GM19099 (cell line): ENCODE results near the gene MCTP2.
A peak's percentile ranks its signal among the peaks of the same experiment; 100 is the strongest.

Experiments
- POLR2A ChIP-seq: IDR thresholded peaks from 3 replicates; pipeline ENCODE4 v1.6.1; 2011; ENCODE audit warnings: low read depth; ENCODE audit not compliant: insufficient read length; ENCODE audit errors: extremely low read depth

The MCTP2 gene

GRCh38 chr15:94247789-94248638 is 16.7 kb downstream of the MCTP2 start:
- TF ChIP-seq POLR2A: no peak

DNA sequence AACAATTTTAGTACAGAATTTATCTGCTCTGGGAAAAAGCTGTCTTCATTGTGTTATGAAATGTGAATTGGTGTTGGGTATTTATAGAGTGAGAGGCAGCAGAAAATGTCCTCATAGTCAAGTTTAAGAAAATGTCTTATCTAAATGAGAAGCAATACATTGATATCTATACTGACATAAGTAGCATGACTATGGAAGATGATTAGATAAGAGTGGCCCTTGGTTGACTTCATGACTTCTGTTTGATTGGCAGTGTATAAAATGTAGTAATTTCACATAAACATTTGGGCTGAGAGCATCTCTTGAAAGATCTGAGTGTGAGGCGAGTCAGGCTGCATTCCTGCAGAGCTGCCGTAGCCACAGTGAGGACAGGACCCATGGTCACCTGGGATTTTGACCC is 19.4 kb downstream of the MCTP2 start:
- no peak for TF ChIP-seq POLR2A

DNA sequence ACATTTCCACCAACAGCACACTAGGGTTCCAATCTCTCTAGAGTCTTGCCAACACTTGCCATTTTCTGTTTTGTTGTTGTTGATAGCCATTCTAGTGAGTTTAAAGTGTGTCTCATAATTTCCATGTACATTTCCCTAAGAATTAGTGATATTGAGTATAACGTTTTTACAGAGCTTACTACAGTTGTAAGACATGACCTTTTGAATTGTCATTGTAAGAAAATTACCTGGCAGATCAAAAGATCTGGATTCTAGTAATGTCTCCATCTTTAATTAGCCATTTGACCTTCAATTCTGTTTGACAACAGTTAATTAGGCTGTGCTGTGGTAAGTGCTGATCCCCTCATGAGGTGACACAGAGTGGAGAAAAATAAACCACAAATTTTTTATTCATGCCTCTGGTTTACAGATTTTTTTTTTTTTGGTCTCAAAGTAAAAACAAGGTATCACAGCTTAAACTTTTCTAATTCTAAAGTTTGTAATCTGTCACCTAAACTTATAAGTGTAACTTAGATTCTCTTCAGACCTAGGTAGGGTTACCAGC is 20.9 kb downstream of the MCTP2 start:
- TF ChIP-seq POLR2A: no peak

DNA sequence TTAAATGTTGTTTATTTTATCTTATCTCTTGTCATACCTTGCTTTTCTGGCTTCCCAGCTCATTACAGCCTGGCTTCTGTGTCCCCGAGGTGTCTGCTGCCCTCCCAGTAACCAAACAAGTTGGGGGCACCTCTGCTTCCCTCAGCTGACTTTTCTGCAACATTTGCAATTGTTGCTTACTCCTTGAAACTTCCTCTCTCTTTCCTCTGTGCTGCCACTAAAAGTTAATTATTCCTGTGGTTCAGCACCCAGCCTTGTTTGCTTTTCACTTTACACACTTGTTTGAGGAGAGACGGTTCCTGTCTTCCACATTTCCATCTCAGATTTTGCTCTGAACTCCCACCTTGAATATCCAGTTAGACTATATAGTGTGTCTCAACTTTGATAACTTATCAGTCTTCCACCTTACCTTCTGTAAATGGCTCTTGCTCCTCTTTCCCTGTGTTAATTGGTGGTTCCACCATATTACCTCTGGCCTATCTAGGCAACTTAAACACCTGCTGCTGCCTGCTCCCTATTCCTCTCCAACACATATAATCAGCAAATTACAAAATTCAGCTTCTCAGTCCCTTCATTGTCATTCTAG is 21.6 kb downstream of the MCTP2 start:
- TF ChIP-seq POLR2A: no peak

DNA sequence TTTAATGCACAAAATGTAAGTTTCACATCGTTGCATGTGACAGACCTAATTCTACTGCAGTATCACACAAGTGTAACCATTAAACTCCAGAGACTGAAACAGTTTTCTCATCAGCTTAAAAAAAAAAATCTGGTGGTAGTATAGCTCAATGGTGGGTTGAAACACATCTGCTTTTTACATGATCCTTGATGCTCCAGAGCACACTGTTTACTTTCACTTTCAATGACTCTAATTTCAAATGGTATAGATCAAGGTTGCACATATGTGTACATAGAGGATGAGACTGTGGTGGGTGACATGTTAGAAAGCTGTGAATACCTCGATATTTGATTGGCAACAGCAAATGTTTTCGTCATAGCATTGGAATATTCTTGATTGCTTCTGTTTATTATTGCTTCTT is 22.4 kb downstream of the MCTP2 start:
- no peak for TF ChIP-seq POLR2A

DNA sequence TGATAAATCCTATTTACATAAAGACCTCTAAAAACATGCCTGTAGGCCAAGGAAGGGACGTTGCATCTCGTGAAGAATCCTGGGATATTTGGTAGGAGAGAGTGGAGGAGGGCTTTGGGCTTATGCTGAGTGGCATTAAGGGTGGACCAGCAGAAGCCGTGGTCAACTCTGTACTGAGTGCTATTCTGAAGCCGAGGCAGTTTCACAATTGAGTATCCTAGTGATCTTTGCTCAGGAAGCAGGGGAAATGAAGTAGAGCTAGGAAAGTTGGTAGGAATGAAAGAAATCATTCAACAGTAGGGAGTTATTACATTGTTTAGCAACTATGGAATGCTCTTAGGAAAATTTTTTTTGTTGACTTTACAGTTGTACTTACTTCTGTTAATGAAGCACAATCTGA is 24.2 kb downstream of the MCTP2 start:
- TF ChIP-seq POLR2A: no peak

DNA sequence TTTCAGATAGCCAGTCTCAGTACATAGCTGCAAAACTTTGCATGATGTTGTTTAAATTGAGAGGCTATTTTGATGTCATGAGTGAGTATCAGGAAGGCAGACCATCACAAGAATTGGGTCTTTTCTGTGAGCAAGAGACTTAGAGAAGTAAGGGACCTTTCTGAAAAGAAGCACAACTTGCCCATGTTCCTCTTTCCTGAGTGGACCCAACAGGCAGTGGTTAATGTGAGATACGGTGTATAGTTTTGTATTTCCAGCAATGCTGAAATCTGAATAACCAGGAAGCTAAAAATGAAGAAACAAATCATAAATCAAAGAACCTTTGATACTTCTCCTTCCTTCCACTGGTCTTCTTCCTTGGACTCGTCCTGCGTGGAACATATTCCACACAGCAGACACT is 25.1 kb downstream of the MCTP2 start:
- no peak for TF ChIP-seq POLR2A

DNA sequence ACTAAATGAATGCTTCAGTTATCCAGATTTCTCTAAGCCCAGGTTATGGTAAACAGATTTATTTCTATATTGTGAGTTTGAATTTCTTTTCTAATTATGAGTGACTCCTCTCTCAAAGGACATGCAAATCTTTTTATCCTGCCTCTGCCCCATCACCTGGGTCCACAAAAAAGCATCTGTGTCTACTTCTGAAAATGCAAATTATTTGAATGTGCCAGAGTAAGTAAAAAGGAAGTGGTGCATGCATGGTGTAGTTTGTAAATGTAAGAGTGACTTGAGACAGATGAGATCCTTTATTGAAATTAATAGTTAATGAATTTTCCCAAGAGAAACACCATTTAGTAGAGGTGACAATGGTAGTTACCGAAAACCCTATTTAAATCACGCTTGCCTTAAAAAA is 26.9 kb downstream of the MCTP2 start:
- TF ChIP-seq POLR2A: no peak

DNA sequence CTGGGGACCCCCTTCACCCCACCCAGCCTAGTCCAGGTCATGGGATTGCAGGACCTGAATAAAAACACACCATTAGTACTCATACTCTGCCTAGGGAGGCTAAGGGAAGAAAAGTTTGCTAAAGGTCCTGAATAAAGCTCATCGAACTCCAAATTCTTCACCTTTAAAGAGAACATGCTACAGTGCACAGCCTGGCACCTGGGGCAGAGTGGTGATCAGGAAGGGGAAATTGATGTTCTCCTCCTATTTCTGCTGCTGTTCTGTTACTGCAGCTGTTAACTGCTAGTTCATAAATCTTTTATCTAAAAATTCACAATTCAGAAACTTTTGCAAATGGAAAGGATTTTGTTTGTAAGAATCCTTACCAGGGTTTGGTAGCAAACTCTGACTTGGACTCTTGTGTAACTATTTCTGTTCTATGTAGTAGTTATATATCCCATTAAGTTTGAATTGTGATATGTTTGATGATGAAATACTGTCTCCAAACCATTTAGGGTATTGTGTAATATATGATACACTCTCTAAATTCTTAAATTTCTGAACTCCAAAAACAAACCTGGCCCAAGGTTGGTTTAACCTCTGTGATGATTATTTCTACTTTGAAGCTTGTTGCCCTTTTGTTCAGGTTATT is 27.9 kb downstream of the MCTP2 start:
- TF ChIP-seq POLR2A: no peak

DNA sequence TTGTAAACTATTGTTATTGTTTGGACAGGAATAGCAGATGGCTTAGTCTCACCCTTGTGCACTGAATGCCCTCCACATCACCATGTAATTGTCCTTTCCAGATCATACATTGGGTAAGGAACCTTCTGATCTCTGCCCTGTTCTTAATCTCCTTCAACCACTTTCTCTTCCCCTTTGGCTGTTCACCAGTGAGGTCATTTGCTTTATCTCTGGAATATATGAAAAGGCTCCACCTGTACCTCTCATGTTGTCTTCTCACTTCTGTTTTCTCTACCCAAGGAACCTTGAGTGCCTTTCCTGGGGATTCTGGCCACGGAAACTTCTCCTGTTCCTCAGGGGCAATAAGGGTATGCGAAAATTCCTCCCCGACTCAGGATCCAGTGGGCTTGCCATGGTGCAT is 28.5 kb downstream of the MCTP2 start:
- no peak for TF ChIP-seq POLR2A

DNA sequence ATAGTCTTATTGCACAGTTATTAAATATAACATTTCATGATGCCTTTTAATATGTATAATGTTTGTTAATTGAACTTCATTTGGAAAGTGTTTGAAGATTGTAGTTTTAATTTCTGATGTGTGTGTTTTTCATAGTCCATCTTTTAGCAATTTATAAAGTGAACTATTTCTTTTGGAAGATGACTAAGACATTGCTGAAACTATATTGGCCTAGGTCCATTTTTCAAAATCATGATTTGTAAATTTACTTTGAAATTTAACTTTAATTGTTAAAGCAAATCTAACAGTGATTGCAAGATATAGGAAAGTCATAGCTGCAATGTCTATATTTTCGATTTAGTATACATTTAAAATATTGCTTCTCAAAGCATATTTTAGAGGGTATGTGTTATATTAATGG is 30.8 kb downstream of the MCTP2 start:
- no peak for TF ChIP-seq POLR2A

GRCh38 chr15:94263341-94264273 is 32.2 kb downstream of the MCTP2 start:
- TF ChIP-seq POLR2A: peak; percentile 13

DNA sequence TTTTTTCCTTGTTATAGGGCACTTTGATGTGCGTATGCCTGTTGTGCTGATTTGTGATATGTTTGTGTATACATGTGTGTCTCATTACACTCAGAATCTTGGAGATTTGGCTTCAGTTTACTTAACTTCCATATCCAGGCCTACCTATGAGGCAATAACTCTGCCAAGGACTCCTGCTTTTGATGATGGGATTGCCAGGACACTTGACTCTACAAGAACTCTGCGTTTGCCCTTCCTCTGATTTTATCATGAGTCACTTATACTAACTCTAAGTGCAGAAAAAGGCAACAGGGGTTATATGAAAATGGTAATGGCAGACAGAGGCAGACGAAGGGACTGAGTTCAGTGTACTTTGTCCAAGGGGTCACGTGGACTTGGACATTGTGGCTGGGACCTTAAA is 33.6 kb downstream of the MCTP2 start:
- no peak for TF ChIP-seq POLR2A

DNA sequence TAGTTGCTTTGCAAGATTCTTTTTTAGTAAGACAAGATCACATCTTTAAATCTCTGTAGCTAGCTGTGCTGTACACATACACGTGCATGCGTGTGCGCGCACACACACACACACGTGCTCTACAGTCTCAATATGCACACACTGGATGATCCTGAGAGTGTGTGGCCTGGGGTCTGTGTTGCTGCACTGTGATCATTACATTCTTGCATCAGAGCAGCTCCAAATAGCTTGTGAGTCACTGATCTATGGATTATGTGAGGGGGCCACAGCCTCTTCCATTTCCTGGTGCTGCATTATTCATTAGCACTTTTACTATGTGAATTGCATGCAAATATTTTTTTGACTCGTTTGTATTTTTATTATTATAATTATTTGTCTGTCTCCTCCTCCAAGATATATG is 34.6 kb downstream of the MCTP2 start:
- no peak for TF ChIP-seq POLR2A

- no peak for TF ChIP-seq POLR2A
Observed at GRCh38 chr15:94266789-94267188, 35.4 kb downstream of the MCTP2 start.
